Sigmoid colon (tissue), 7 donors: ENCODE data around the gene RAB8A. TPM values are rescaled to one million over a fixed set of nuclear protein-coding genes. Genes with fewer than 3 reads are reported as not detected.

Source experiments
- DNase-seq: peaks from one replicate; pipeline ENCODE4 v3.0.0-alpha.2; 2019
- H3K27ac ChIP-seq, 4 donors: fragments of 200-600 bp; sonication (generic); one replicate each; pipeline ENCODE4 v1.5.1; 2016 to 2019; ENCODE audit warnings: mild to moderate bottlenecking in 1 of 4
- H3K27me3 ChIP-seq, 3 donors: fragments of 200-600 bp; sonication (generic); one replicate each; pipeline ENCODE4 v1.5.1; 2019; ENCODE audit warnings: mild to moderate bottlenecking in 1 of 3
- H3K36me3 ChIP-seq, 4 donors: fragments of 200-600 bp; sonication (generic); one replicate each; pipeline ENCODE4 v1.5.1; 2016 to 2019
- H3K4me1 ChIP-seq, 4 donors: fragments of 200-600 bp; sonication (generic); one replicate each; pipeline ENCODE4 v1.5.1; 2017 to 2019
- H3K4me3 ChIP-seq, 4 donors: fragments of 200-600 bp; sonication (generic); one replicate each; pipeline ENCODE4 v1.5.1; 2017 to 2019; ENCODE audit warnings: mild to moderate bottlenecking in 2 of 4, moderate library complexity in 1 of 4
- H3K9me3 ChIP-seq, 4 donors: fragments of 200-600 bp in 3 of 4; sonication (generic) in 3 of 4; one replicate each; pipeline versions ENCODE4 v1.5.1 to v1.6.1; 2013 to 2019
- CTCF ChIP-seq, 4 experiments: fragments of 450-650 bp in 3 of 4; fragments of 200-600 bp in 1 of 4; IDR thresholded peaks; one replicate each; pipeline ENCODE4 v1.5.1; 2016 to 2019; ENCODE audit warnings: antibody characterized with exemption in 4 of 4, mild to moderate bottlenecking in 3 of 4, moderate library complexity in 2 of 4
- EP300 ChIP-seq, 4 donors: sonication (generic); formaldehyde crosslinking; IDR thresholded peaks; one replicate each; pipeline ENCODE4 v1.6.1; 2017; ENCODE audit warnings: antibody characterized with exemption in 4 of 4
- POLR2A ChIP-seq, 2 donors: fragments of 450-650 bp; IDR thresholded peaks; one replicate each; pipeline ENCODE4 v1.6.1; 2016; ENCODE audit warnings: antibody characterized with exemption in 2 of 2, mild to moderate bottlenecking in 2 of 2, moderate library complexity in 2 of 2
- POLR2AphosphoS5 ChIP-seq, 4 donors: sonication (generic); formaldehyde crosslinking; IDR thresholded peaks; one replicate each; pipeline ENCODE4 v1.6.1; 2017; ENCODE audit warnings: antibody characterized with exemption in 4 of 4
- WGBS, 2 donors: extraction: QIAGEN DNeasy Blood & Tissue Kit; methylation state at CpG; one replicate each; pipeline ENCODE4 v1.1.7; 2013; 5-methylcytosine and 5-hydroxymethylcytosine counted together
- intact Hi-C: fragments of 100-400 bp; cut with DNase I; formaldehyde crosslinking; loops from one replicate; pipeline ENCODE4 v1.15.1; 2023
- polyA plus RNA-seq, 3 donors: library from polyadenylated mRNA; stranded (reverse); fragments of 200-250 nt; gene quantifications; one replicate each; pipeline ENCODE4 v1.2.3, GENCODE V29; 2013
- total RNA-seq, 4 donors: library from RNA; depleted of rRNA; stranded (reverse); fragments of >200 nt; gene quantifications; one replicate each; pipeline ENCODE4 v1.1.0, GENCODE V29; 2016
- donor health status: healthy with polysubstance abuse.
- donor health status: Bipolar disorder and iron deficiency.
- donor health status: healthy.

The RAB8A gene
- total and polyA plus RNA-seq, 7 donors = 32.8 to 126 (median 43.9) TPM

DNA sequence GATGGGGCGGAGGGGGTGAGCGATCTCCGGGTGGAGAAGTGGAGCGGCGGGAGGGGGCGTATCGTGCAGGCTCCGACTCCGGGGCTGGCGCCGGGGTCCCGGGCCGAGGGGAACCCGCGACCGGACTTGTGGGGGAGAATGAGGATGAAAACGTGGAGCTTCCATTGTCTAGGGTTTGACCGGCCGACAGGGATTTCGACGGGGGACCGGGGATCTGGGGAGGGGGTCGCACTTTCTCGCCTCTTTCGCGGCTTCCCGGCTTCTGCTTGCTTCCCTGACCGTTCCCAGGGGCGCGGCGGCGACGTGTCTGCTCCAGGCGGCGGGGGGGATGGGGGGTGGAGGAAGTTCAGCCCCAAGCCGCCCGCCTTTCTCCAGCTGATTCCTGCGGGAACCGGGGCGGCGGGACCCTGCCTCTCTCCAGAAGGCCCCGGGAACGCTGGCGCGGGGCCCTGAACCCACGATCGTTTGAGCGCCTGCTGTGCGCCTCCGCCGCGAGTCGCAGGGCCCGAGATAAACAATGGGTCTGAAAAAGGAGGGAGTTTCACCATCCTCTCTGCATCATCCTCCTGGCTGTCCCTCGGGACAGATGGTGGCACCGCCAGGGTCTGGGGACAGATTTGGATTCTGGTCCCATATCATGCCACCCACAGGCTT, 34.6 kb upstream of the RAB8A start:
- intact Hi-C loops = loop anchor here (10.0 kb wide), 1 partner anchor 952 kb away; a partner anchor contains a TSS
- Histone ChIP-seq H3K27ac (peak overlapping the region; percentile 97 to 100 (median 100)), H3K9me3 (no peaks in the 10 kb centered on the region), H3K4me1 (peaks cover 0 to 80% (median 78%) of the 10 kb centered on the region in 4 donors), H3K27me3 (no peaks in the 10 kb centered on the region), H3K4me3 (peak overlapping the region; percentile 90 to 99 (median 94)), H3K36me3 (peaks cover 6 to 20% (median 11%) of the 10 kb centered on the region in 4 donors)
- TF ChIP-seq POLR2AphosphoS5 (IDR thresholded peaks at IDR 0.05) (peak; percentile 55 to 74 (median 63)), POLR2A (IDR thresholded peaks at IDR 0.05) (no peak), EP300 (IDR thresholded peaks at IDR 0.05) (peak in 1 of 4 donors; percentile 37)
- DNase-seq = peak; percentile 87
- WGBS, 2 donors = 0 to 1% methylated on average over 56 of the region's 56 CpGs

- no peaks in the 10 kb centered on the region for H3K9me3 ChIP-seq
- DNase-seq = peak; percentile 80
Observed at GRCh38 chr19:16077984-16078758, 33.5 kb upstream of the RAB8A start.

GRCh38 chr19:16078759-16079707, 32.7 kb upstream of the RAB8A start:
- DNase-seq = peak; percentile 94
- H3K4me1 ChIP-seq = peaks cover 0 to 80% (median 78%) of the 10 kb centered on the region in 4 donors
- peaks cover 15 to 33% (median 25%) of the 10 kb centered on the region in 4 donors for H3K36me3 ChIP-seq
- peak overlapping the region; percentile 97 to 100 (median 100) for H3K27ac ChIP-seq
- peak overlapping the region; percentile 90 to 99 (median 94) for H3K4me3 ChIP-seq
- no peaks in the 10 kb centered on the region for H3K9me3 ChIP-seq
- intact Hi-C loops = loop anchor here (10.0 kb wide), 1 partner anchor 954 kb away; a partner anchor contains a TSS
- H3K27me3 ChIP-seq = no peaks in the 10 kb centered on the region
- WGBS, 2 donors = 5% methylated on average over 17 of the region's 17 CpGs
- peak in 3 of 4 donors; percentile 47 to 91 (median 81) for TF ChIP-seq EP300 (IDR thresholded peaks at IDR 0.05)
- peak; percentile 73 to 92 (median 80) for TF ChIP-seq POLR2AphosphoS5 (IDR thresholded peaks at IDR 0.05)
- no peak for TF ChIP-seq CTCF (IDR thresholded peaks at IDR 0.05)
- no peak for TF ChIP-seq POLR2A (IDR thresholded peaks at IDR 0.05)

More at GRCh38 chr19:16077984-16078758, 33.5 kb upstream of the RAB8A start:
- H3K27ac ChIP-seq = peak overlapping the region; percentile 97 to 100 (median 100)
- H3K27me3 ChIP-seq = no peaks in the 10 kb centered on the region
- intact Hi-C loops = loop anchor here (10.0 kb wide), 1 partner anchor 953 kb away; a partner anchor contains a TSS
- WGBS, 2 donors = 31 to 44% methylated on average over 16 of the region's 16 CpGs
- H3K36me3 ChIP-seq = peaks cover 11 to 28% (median 20%) of the 10 kb centered on the region in 4 donors
- peak overlapping the region; percentile 90 to 99 (median 94) for H3K4me3 ChIP-seq
- TF ChIP-seq POLR2A (IDR thresholded peaks at IDR 0.05) (no peak), POLR2AphosphoS5 (IDR thresholded peaks at IDR 0.05) (peak in 2 of 4 donors; percentile 1 to 12)
- H3K4me1 ChIP-seq = peaks cover 0 to 80% (median 78%) of the 10 kb centered on the region in 4 donors

- H3K4me3 ChIP-seq = no peak overlapping the region
Observed at GRCh38 chr19:16084067-16084685, 27.5 kb upstream of the RAB8A start.

GRCh38 chr19:16085115-16085514, 26.6 kb upstream of the RAB8A start:
- Histone ChIP-seq H3K4me3 (no peak overlapping the region), H3K27me3 (no peaks in the 10 kb centered on the region), H3K27ac (peak overlapping the region; percentile 97 to 100 (median 100)), H3K9me3 (no peaks in the 10 kb centered on the region), H3K4me1 (peaks cover 0 to 97% (median 93%) of the 10 kb centered on the region in 4 donors), H3K36me3 (peaks cover 53 to 94% (median 81%) of the 10 kb centered on the region in 4 donors)
- no peak for TF ChIP-seq CTCF (IDR thresholded peaks at IDR 0.05)
- TF ChIP-seq POLR2AphosphoS5 (IDR thresholded peaks at IDR 0.05) = peak in 1 of 4 donors; percentile 3
- DNase-seq = no peak
- intact Hi-C loops = no loop called here
- WGBS, 2 donors = 72 to 81% methylated on average over 6 of the region's 6 CpGs

More at GRCh38 chr19:16084067-16084685, 27.5 kb upstream of the RAB8A start:
- DNase-seq = no peak
- intact Hi-C loops = no loop called here
- Histone ChIP-seq H3K27ac (peak overlapping the region; percentile 97 to 100 (median 100)), H3K4me1 (peaks cover 0 to 100% (median 98%) of the 10 kb centered on the region in 4 donors), H3K36me3 (peaks cover 44 to 84% (median 72%) of the 10 kb centered on the region in 4 donors), H3K27me3 (no peaks in the 10 kb centered on the region), H3K9me3 (no peaks in the 10 kb centered on the region)
- 88 to 91% methylated on average over 11 of the region's 11 CpGs for WGBS, 2 donors
- TF ChIP-seq POLR2A (IDR thresholded peaks at IDR 0.05) (no peak), POLR2AphosphoS5 (IDR thresholded peaks at IDR 0.05) (peak in 3 of 4 donors; percentile 2 to 40 (median 28))
